HL-60 (cell line): ENCODE measurements around the gene JUNB.

ENCODE experiments used
- CTCF ChIP-seq: IDR thresholded peaks from one replicate; pipeline ENCODE4 v1.5.1; 2011; ENCODE audit warnings: low read length, control low read depth, inconsistent platforms; ENCODE audit not compliant: insufficient read depth
- GABPA ChIP-seq: IDR thresholded peaks from 2 replicates; pipeline ENCODE4 v1.6.1; 2012; ENCODE audit warnings: low read depth
- POLR2AphosphoS5 ChIP-seq: IDR thresholded peaks from 2 replicates; pipeline ENCODE4 v1.6.1; 2012; ENCODE audit warnings: low read depth
- TF ChIP-seq, protein P1 (sequence below): IDR thresholded peaks from 2 replicates; pipeline ENCODE4 v1.6.1; 2012; ENCODE audit warnings: low read depth; ENCODE audit not compliant: insufficient replicate concordance

DNA sequence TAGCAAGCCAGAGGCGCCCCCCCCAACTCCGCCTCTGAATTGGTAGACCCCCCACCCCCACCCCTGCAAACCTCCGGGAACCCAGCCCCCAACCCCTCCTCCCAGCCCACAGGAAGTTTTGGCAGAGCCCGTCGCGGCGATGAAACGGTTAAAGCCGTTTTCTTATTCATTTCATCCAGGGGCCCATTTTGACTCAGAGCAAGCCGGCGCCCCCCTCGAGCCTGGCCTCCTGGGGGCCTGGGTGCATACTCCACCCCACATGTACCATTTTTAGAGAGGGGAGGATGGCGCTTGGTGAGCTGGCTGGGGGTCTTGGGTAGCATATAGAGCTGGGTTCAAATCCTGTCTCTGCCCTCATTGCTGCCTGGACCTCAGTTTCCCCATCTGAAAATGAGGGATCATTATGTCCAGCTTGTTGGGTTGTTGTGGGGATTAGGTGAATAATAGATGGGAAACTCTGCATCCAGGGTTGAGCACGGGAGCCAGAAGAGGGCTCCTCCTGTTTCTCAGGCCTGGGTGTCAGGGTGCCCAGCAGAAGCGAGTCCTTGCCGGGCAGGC, 7.9 kb upstream of the JUNB start:
- TF ChIP-seq, protein P1, sequence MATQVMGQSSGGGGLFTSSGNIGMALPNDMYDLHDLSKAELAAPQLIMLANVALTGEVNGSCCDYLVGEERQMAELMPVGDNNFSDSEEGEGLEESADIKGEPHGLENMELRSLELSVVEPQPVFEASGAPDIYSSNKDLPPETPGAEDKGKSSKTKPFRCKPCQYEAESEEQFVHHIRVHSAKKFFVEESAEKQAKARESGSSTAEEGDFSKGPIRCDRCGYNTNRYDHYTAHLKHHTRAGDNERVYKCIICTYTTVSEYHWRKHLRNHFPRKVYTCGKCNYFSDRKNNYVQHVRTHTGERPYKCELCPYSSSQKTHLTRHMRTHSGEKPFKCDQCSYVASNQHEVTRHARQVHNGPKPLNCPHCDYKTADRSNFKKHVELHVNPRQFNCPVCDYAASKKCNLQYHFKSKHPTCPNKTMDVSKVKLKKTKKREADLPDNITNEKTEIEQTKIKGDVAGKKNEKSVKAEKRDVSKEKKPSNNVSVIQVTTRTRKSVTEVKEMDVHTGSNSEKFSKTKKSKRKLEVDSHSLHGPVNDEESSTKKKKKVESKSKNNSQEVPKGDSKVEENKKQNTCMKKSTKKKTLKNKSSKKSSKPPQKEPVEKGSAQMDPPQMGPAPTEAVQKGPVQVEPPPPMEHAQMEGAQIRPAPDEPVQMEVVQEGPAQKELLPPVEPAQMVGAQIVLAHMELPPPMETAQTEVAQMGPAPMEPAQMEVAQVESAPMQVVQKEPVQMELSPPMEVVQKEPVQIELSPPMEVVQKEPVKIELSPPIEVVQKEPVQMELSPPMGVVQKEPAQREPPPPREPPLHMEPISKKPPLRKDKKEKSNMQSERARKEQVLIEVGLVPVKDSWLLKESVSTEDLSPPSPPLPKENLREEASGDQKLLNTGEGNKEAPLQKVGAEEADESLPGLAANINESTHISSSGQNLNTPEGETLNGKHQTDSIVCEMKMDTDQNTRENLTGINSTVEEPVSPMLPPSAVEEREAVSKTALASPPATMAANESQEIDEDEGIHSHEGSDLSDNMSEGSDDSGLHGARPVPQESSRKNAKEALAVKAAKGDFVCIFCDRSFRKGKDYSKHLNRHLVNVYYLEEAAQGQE: no peak
- TF ChIP-seq CTCF (no peak), GABPA (no peak), POLR2AphosphoS5 (no peak)
